Peyer's patch (tissue), 4 donors: ENCODE results near the gene LILRA1.

ENCODE experiments used
- CTCF ChIP-seq, 6 experiments: fragments of 450-650 bp in 4 of 6; fragments of 200-600 bp in 2 of 6; sonication (generic) in 1 of 6; IDR thresholded peaks; one replicate each; pipeline ENCODE4 v1.5.1; 2017 to 2019; ENCODE audit warnings: antibody characterized with exemption in 6 of 6, mild to moderate bottlenecking in 3 of 6, moderate library complexity in 1 of 6
- POLR2A ChIP-seq, 2 donors: fragments of 450-650 bp; IDR thresholded peaks; one replicate each; pipeline ENCODE4 v1.5.1; 2017; ENCODE audit warnings: antibody characterized with exemption in 2 of 2, mild to moderate bottlenecking in 2 of 2, moderate library complexity in 2 of 2

- TF ChIP-seq POLR2A (IDR thresholded peaks at IDR 0.05) (no peak), CTCF (IDR thresholded peaks at IDR 0.05) (no peak)
These were observed 54.7 kb downstream of the LILRA1 start for GRCh38 chr19:54648129-54648528.
